HG03439 (cell line): Measurements from ENCODE around the gene FBP2.
"Not testable (repeated sequence)": the region's sequence is repeated elsewhere in the genome, so short reads cannot be mapped to it uniquely, and the experiment has no call there.

Experiments
- ATAC-seq: cut with Tn5 transposase; IDR thresholded peaks from one replicate; pipeline ENCODE4 v1.9.1; 2021; ENCODE audit warnings: mild to moderate bottlenecking, moderate library complexity; ENCODE audit not compliant: unreplicated experiment

Gene FBP2

GRCh38 chr9:94564279-94564678 lies 29.3 kb downstream of the FBP2 start:
- not testable (repeated sequence) for ATAC-seq

GRCh38 chr9:94563548-94563947 lies 30.1 kb downstream of the FBP2 start:
- no peak for ATAC-seq

GRCh38 chr9:94560237-94560636 lies 33.4 kb downstream of the FBP2 start:
- no peak for ATAC-seq

- ATAC-seq = no peak
Observed at GRCh38 chr9:94557376-94557775, 36.2 kb downstream of the FBP2 start.

GRCh38 chr9:94554439-94555331 lies 38.9 kb downstream of the FBP2 start, which contains the start of gene PCAT7:
PCAT7 (plus strand) TSS chr9:94555083.
- ATAC-seq = no peak

GRCh38 chr9:94554078-94554438 lies 39.6 kb downstream of the FBP2 start:
- no peak for ATAC-seq

GRCh38 chr9:94553029-94553938 lies 40.3 kb downstream of the FBP2 start:
- ATAC-seq = no peak

- ATAC-seq = no peak
Observed at GRCh38 chr9:94545940-94546339, 47.7 kb downstream of the FBP2 start.

GRCh38 chr9:94544335-94544734 lies 49.3 kb downstream of the FBP2 start:
- not testable (repeated sequence) for ATAC-seq

GRCh38 chr9:94538908-94539307 lies 54.7 kb downstream of the FBP2 start:
- ATAC-seq = no peak

GRCh38 chr9:94534901-94535300 lies 58.7 kb downstream of the FBP2 start:
- no peak for ATAC-seq

GRCh38 chr9:94533601-94534000 lies 60.0 kb downstream of the FBP2 start:
- ATAC-seq = no peak

- ATAC-seq = no peak
Observed at GRCh38 chr9:94533155-94533554, 60.5 kb downstream of the FBP2 start.

- no peak for ATAC-seq
Observed at GRCh38 chr9:94528886-94529285, 64.7 kb downstream of the FBP2 start.

GRCh38 chr9:94526951-94527350 lies 66.7 kb downstream of the FBP2 start:
- no peak for ATAC-seq

- no peak for ATAC-seq
Observed at GRCh38 chr9:94526271-94526670, 67.4 kb downstream of the FBP2 start.

- no peak for ATAC-seq
Observed at GRCh38 chr9:94525396-94526035, 68.1 kb downstream of the FBP2 start.

- no peak for ATAC-seq
Observed at GRCh38 chr9:94517254-94517653, 76.4 kb downstream of the FBP2 start.

GRCh38 chr9:94514722-94515121 lies 78.9 kb downstream of the FBP2 start:
- no peak for ATAC-seq

- no peak for ATAC-seq
Observed at GRCh38 chr9:94511955-94512265, 81.7 kb downstream of the FBP2 start.

GRCh38 chr9:94511134-94511954 lies 82.3 kb downstream of the FBP2 start:
- ATAC-seq = no peak
